ENCODE data around the gene CACNB4. TPM values are rescaled to one million over a fixed set of nuclear protein-coding genes. Genes with fewer than 3 reads are reported as not detected.

Gene CACNB4
- total RNA-seq, 2 experiments from 2014 or later, result 0.06 to 0.76 TPM

- DNase-seq (ENCODE audit: low spot score), result no peak
- Histone ChIP-seq H3K4me1 (ENCODE audit: insufficient read depth, low read length, poor library complexity, severe bottlenecking) (no peaks in the 10 kb centered on the region), H3K9me2 (ENCODE audit: insufficient read depth, low read length) (no peaks in the 10 kb centered on the region), H4K20me1 (ENCODE audit: insufficient read depth, low read length) (no peaks in the 10 kb centered on the region), H3K4me3 (ENCODE audit: low read depth, low read length, poor library complexity, severe bottlenecking) (no peak overlapping the region), H3K4me2 (ENCODE audit: low read length) (no peak overlapping the region), H3K36me3 (ENCODE audit: insufficient read depth, low read length) (peaks cover 13% of the 10 kb centered on the region), H2AFZ (ENCODE audit: low read length) (no peak overlapping the region), H3K79me2 (ENCODE audit: insufficient read depth, low read depth, low read length) (no peaks in the 10 kb centered on the region), H3K9me3 (ENCODE audit: low read length) (no peaks in the 10 kb centered on the region), H3K27ac (ENCODE audit: low read depth, low read length, poor library complexity, severe bottlenecking) (no peak overlapping the region)
- ChIA-PET POLR2A (interaction anchor here (0.7 kb wide), 1 partner anchor 34 kb away, joined by 3 read pairs; no protein-coding TSS in a partner anchor), CTCF (ENCODE audit: unreplicated experiment) (no interaction called here)
- TF ChIP-seq CTCF (conservative IDR thresholded peaks at IDR 0.05; ENCODE audit: low read length) (no peak), EZH2phosphoT487 (IDR thresholded peaks at IDR 0.05; ENCODE audit: borderline replicate concordance, low read depth, low read length) (no peak)
- intact Hi-C loops (cut with micrococcal nuclease; ENCODE audit: unreplicated experiment), result no loop called here
- no TSS peak for BruUV-seq (replicated peaks)
These were observed 33.5 kb upstream of the CACNB4 start for GRCh38 chr2:152132306-152132705.

- no peak overlapping the region for H3K27ac ChIP-seq (ENCODE audit: low read depth, low read length, poor library complexity, severe bottlenecking)
- H3K4me1 ChIP-seq (ENCODE audit: insufficient read depth, low read length, poor library complexity, severe bottlenecking), result no peaks in the 10 kb centered on the region
- H3K36me3 ChIP-seq (ENCODE audit: insufficient read depth, low read length), result peaks cover 36% of the 10 kb centered on the region
- DNase-seq (ENCODE audit: low spot score), result no peak
- no peak overlapping the region for H2AFZ ChIP-seq (ENCODE audit: low read length)
- BruUV-seq (replicated peaks), result no TSS peak
- H3K9me2 ChIP-seq (ENCODE audit: insufficient read depth, low read length), result no peaks in the 10 kb centered on the region
- no peaks in the 10 kb centered on the region for H4K20me1 ChIP-seq (ENCODE audit: insufficient read depth, low read length)
- H3K4me2 ChIP-seq (ENCODE audit: low read length), result no peak overlapping the region
- POLR2A ChIA-PET, result interaction anchor here (0.5 kb wide), 1 partner anchor 23 kb away, joined by 5 read pairs; no protein-coding TSS in a partner anchor
- no peaks in the 10 kb centered on the region for H3K9me3 ChIP-seq (ENCODE audit: low read length)
- TF ChIP-seq EZH2phosphoT487 (IDR thresholded peaks at IDR 0.05; ENCODE audit: borderline replicate concordance, low read depth, low read length), result no peak
- TF ChIP-seq CTCF (conservative IDR thresholded peaks at IDR 0.05; ENCODE audit: low read length), result no peak
- CTCF ChIA-PET (ENCODE audit: unreplicated experiment), result no interaction called here
- H3K4me3 ChIP-seq (ENCODE audit: low read depth, low read length, poor library complexity, severe bottlenecking), result no peak overlapping the region
- no peaks in the 10 kb centered on the region for H3K79me2 ChIP-seq (ENCODE audit: insufficient read depth, low read depth, low read length)
- intact Hi-C loops (cut with micrococcal nuclease; ENCODE audit: unreplicated experiment), result no loop called here
These were observed 28.8 kb upstream of the CACNB4 start for GRCh38 chr2:152127628-152128027.

GRCh38 chr2:152126664-152127063 is 27.8 kb upstream of the CACNB4 start:
- BruUV-seq (replicated peaks), result no TSS peak
- Histone ChIP-seq H4K20me1 (ENCODE audit: insufficient read depth, low read length) (no peaks in the 10 kb centered on the region), H2AFZ (ENCODE audit: low read length) (no peak overlapping the region), H3K4me3 (ENCODE audit: low read depth, low read length, poor library complexity, severe bottlenecking) (no peak overlapping the region), H3K79me2 (ENCODE audit: insufficient read depth, low read depth, low read length) (no peaks in the 10 kb centered on the region), H3K27ac (ENCODE audit: low read depth, low read length, poor library complexity, severe bottlenecking) (no peak overlapping the region), H3K9me2 (ENCODE audit: insufficient read depth, low read length) (no peaks in the 10 kb centered on the region), H3K36me3 (ENCODE audit: insufficient read depth, low read length) (peaks cover 36% of the 10 kb centered on the region), H3K4me1 (ENCODE audit: insufficient read depth, low read length, poor library complexity, severe bottlenecking) (no peaks in the 10 kb centered on the region), H3K4me2 (ENCODE audit: low read length) (no peak overlapping the region), H3K9me3 (ENCODE audit: low read length) (no peaks in the 10 kb centered on the region)
- no peak for TF ChIP-seq CTCF (conservative IDR thresholded peaks at IDR 0.05; ENCODE audit: low read length)
- no peak for TF ChIP-seq EZH2phosphoT487 (IDR thresholded peaks at IDR 0.05; ENCODE audit: borderline replicate concordance, low read depth, low read length)
- POLR2A ChIA-PET, result no interaction called here
- CTCF ChIA-PET (ENCODE audit: unreplicated experiment), result no interaction called here
- intact Hi-C loops (cut with micrococcal nuclease; ENCODE audit: unreplicated experiment), result no loop called here
- no peak for DNase-seq (ENCODE audit: low spot score)

Measured in OCI-LY7 (cell line).